Glomerular visceral epithelial cell (primary cell): ENCODE data around the gene JPT1.
"Not testable (repeated sequence)": the region's sequence is repeated elsewhere in the genome, so short reads cannot be mapped to it uniquely, and the experiment has no call there.

Experiments
- DNase-seq: peaks from one replicate; pipeline ENCODE4 v3.0.0-alpha.2; 2016; ENCODE audit errors: extremely low spot score

The JPT1 gene

GRCh38 chr17:75130059-75130631 is 24.2 kb downstream of the JPT1 start:
- no peak for DNase-seq

GRCh38 chr17:75129576-75129975 is 24.7 kb downstream of the JPT1 start:
- DNase-seq, result no peak

DNA sequence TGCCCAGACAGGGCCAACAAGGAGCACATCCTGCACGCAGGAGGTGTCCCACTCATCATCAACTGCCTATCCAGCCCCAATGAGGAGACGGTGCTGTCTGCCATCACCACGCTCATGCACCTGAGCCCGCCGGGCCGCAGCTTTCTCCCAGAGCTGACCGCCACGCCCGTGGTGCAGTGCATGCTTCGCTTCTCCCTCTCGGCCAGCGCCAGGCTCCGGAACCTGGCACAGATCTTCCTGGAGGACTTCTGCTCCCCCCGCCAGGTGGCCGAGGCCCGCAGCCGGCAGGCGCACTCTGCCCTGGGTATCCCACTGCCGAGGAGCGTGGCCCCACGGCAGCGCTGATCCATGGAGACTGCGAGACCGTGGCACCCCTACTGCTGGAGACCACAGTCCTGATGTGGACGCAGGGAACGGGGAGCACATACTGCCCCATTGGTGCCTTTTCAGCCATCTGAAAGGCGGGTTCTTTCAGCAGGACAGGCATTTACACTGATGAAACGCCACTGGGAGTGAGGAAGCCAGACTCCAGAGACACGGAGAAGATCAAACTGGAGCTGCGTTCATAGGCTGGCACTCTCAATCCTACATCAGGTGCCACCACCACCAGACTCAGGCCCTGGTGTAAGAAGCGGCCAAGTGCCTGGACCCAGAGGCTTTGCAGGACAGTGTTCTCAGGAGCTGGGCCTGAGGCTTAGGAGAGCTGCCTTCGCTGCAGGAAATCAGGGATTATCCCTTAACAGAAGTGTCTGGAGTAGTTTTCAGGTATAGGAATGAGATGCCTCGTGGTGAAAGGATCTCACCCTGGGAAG is 25.4 kb downstream of the JPT1 start:
- DNase-seq, result no peak

GRCh38 chr17:75127936-75128335 is 26.4 kb downstream of the JPT1 start:
- DNase-seq, result not testable (repeated sequence)

DNA sequence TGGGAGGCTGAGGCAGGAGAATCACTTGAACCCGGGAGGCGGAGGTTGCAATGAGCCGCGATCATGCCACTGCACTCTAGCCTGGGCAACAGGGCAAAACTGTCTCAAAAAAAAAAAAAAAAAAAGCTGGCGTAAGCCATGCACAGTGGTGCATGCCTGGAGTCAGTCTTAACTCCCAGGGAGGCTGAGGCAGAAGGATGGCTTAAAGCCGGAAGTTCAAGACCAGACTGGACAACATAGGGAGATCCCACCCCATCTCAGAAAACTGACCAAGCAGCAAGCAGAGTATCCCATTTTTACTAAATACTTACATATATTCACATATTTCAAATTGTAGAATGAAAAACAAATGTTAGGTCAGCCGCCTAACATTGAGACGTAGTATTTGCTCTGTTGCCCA is 27.4 kb downstream of the JPT1 start:
- no peak for DNase-seq

GRCh38 chr17:75125984-75126383 is 28.3 kb downstream of the JPT1 start:
- no peak for DNase-seq

GRCh38 chr17:75124819-75125162 is 29.5 kb downstream of the JPT1 start:
- no peak for DNase-seq

GRCh38 chr17:75124041-75124818 is 30.1 kb downstream of the JPT1 start:
- DNase-seq, result peak; percentile 99

- no peak for DNase-seq
Measured at GRCh38 chr17:75118307-75118706, 36.0 kb downstream of the JPT1 start.

DNA sequence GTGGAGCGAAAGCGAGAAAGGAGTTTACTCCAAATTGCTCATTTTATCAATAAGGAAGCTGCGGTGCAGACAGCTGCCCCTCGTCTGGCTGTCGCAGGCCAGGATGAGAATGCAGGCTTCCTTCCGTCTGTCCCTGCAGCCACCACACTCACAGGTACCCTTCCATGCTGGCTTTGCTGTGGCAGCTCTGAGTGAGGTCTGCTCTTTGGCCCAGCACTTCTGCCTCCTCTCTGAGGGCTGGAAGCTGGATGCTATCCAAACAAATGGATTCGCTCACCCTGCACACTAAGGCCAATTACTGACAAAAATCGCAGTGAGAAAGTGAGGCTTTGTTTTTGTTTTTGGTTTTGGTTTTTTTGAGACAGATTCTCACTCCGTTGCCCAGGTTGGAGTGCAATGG is 37.6 kb downstream of the JPT1 start:
- DNase-seq, result no peak

GRCh38 chr17:75115555-75115954 is 38.8 kb downstream of the JPT1 start:
- no peak for DNase-seq

- no peak for DNase-seq
Measured at GRCh38 chr17:75114552-75115314, 39.6 kb downstream of the JPT1 start.

GRCh38 chr17:75113798-75114551 is 40.3 kb downstream of the JPT1 start:
- peak; percentile 91 for DNase-seq

GRCh38 chr17:75111777-75112335 is 42.5 kb downstream of the JPT1 start:
- DNase-seq, result no peak

- no peak for DNase-seq
Measured at GRCh38 chr17:75110234-75110937, 43.9 kb downstream of the JPT1 start.

DNA sequence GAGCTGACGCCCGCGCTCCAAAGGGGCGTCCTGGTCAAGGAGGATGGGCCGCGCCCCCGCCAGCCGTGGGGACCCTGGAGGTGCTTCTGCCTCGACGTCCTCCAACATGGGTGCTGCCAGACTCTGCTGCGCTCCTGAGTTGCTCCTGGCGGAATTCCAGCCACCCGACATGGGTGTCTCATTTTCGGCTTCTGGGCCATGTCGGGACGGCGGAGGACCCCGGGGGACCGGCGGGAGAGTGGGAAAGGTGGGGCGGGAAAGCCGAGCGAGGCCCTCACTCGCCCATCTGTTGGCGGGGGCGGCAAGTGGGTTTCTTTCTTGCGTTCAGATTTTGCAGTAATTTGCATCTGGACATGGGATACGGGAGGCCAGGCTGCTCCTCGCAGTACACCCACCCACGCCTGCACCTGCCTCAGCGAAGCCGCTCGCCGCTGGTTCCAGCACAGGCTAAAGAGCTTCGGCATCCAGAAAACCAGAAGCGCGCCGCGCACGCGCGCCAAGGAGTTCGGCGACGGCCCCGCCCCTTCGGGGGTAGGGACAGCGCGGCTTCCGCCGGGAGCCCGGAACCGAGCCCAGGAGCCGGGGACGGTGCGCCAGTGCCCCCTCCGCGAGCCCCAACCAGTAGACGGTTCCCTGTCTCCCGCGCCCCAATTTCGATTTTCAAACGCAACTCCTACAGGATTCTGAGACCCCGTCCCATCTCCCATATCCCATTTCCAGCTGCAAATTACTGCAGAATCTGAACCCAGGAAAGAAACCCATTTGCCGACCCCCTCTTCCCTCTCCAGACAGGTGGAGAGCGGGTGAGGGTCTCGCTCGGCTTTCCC is 44.7 kb downstream of the JPT1 start, which contains the start of gene ARMC7:
Gene ARMC7, plus strand, starts transcription at position 563 of the 827 bp plus-strand sequence. CDS start 320 bp downstream, outside the sequence.
- peak; percentile 88 for DNase-seq

GRCh38 chr17:75109046-75109406 is 45.3 kb downstream of the JPT1 start:
- DNase-seq, result no peak

DNA sequence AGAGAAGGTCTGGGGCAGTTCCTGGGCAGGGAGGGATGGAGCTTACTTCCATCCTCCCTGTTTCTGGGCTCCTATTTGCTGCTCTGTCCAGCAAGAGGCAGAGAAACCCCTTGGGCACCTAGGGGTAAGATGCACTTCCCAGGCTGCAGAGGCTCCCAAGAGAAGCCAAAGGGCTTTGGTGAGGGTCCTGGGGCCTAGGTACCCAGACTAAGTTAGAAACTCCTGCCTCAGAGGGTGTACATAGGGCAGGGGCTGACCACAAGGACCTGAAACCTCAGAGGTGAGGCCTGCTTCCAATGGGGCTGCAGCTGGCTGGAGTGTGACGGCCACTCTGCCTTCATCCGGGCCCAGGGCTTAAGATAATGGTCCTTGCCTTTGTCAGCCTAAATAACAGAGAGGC is 46.1 kb downstream of the JPT1 start:
- no peak for DNase-seq
